Activated T-cell treated with anti-CD3 and anti-CD28 coated beads for 1 hour (primary cell): ENCODE data around the gene ZMAT5.

Experiments used
- DNase-seq: peaks from one replicate; pipeline ENCODE4 v3.0.0-alpha.2; 2020; ENCODE audit warnings: low read depth

The ZMAT5 gene

DNA sequence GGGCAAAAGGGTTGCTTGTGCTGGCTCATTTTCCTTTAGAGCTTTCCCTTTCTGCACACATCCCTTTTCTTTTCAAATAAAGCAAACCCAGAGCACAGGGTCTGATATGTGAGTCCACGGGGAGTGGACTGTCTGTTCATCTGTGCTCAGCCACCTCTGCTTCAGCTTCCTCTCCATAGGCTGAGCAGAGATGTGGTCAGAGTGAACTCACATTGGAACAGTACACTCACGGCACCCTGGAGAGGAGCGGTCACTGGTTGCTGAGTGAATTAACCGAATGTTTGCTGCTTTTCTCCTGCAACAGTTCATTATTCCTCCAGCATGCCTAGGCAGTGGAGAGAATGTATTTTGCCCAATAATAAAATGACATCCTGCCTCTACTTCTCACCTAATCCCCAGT, 83.3 kb downstream of the ZMAT5 start:
- no peak for DNase-seq
